GM10847 (cell line): ENCODE data around the gene LPIN3.

Source experiments
- POLR2A ChIP-seq: IDR thresholded peaks from 2 replicates; pipeline ENCODE4 v1.6.1; 2011; ENCODE audit not compliant: insufficient read length; ENCODE audit errors: extremely low read depth

Gene LPIN3

GRCh38 chr20:41364967-41365765 lies 24.5 kb downstream of the LPIN3 start:
- no peak for TF ChIP-seq POLR2A

GRCh38 chr20:41365777-41366545 lies 25.3 kb downstream of the LPIN3 start:
- no peak for TF ChIP-seq POLR2A

GRCh38 chr20:41366546-41367392 lies 26.1 kb downstream of the LPIN3 start, which contains the start of gene EMILIN3:
EMILIN3 (minus strand) TSS chr20:41366818; CDS start chr20:41366634, 184 bp downstream.
- no peak for TF ChIP-seq POLR2A

GRCh38 chr20:41367393-41367695 lies 26.7 kb downstream of the LPIN3 start:
- no peak for TF ChIP-seq POLR2A

GRCh38 chr20:41367956-41368355 lies 27.3 kb downstream of the LPIN3 start:
- no peak for TF ChIP-seq POLR2A

- no peak for TF ChIP-seq POLR2A
Observed at GRCh38 chr20:41369673-41370072, 29.1 kb downstream of the LPIN3 start.

- TF ChIP-seq POLR2A: no peak
Observed at GRCh38 chr20:41370176-41370575, 29.6 kb downstream of the LPIN3 start.

GRCh38 chr20:41371371-41371770 lies 30.8 kb downstream of the LPIN3 start:
- no peak for TF ChIP-seq POLR2A

GRCh38 chr20:41373251-41373783 lies 32.7 kb downstream of the LPIN3 start:
- no peak for TF ChIP-seq POLR2A

- no peak for TF ChIP-seq POLR2A
Observed at GRCh38 chr20:41373931-41374920, 33.6 kb downstream of the LPIN3 start.

GRCh38 chr20:41375846-41376245 lies 35.2 kb downstream of the LPIN3 start:
- no peak for TF ChIP-seq POLR2A

GRCh38 chr20:41376349-41376748 lies 35.7 kb downstream of the LPIN3 start:
- TF ChIP-seq POLR2A: no peak

GRCh38 chr20:41377275-41377674 lies 36.7 kb downstream of the LPIN3 start:
- TF ChIP-seq POLR2A: no peak

GRCh38 chr20:41379551-41379950 lies 38.9 kb downstream of the LPIN3 start:
- TF ChIP-seq POLR2A: no peak
